ENCODE data around the gene SEC63.
"Not testable (repeated sequence)": the region's sequence is repeated elsewhere in the genome, so short reads cannot be mapped to it uniquely, and the experiment has no call there.

Gene SEC63

DNA sequence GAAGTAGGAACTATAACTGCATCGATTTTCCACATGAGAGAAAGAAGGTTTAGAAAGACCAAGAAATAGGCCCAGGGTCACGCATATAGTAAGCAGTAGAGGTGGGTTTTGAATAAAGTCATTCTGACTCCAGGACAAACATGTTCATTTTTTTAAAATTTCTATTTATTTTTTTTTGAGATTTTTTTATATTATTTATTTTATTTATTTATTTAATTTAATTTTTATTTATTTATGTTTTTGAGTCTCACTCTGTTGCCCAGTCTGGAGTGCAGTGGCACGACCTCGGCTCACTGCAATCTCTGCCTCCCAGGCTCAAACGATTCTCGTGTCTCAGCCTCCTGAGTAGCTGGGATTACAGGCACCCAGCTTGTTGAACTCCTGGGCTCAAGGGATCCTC lies 13.2 kb upstream of the SEC63 start:
- no peak for DNase-seq

DNA sequence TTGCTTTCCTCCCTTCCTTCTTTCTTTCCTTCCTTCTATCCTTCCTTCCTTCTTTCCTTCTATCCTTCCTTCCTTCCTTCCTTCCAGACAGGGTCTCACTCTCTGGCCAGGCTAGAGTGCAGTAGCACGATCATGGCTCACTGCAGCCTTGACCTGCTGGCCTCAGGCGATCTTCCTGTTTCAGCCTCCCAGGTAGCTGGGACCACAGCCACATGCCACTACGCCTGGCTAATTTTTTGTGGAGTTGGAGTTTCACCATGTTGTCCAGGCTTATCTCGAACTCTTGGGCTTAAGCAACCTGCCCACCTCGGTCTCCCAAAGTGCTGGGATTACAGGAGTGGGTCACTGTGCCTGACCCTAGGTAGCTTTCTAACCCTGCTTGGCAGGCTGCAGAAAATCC lies 12.2 kb upstream of the SEC63 start:
- no peak for DNase-seq

DNA sequence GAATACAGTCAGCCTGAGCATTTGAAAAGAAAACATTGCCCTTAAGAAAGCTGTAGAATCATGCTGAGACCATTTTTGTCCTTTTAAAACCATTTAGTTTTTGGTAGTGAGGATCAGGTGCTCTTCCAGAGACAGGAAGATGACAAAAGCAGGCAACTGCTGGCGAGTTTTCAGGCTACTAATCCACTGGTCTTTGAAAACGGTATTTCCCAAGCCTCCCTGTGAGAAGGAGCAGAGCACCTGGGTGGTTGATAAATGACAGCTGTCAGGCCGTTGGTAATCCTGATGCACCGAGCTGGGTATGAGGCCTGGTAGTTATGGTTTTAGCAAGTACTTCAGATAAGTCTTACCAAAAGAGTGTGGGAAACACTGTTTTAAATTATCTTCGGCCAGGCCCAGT lies 10.1 kb upstream of the SEC63 start:
- no peak for DNase-seq

DNA sequence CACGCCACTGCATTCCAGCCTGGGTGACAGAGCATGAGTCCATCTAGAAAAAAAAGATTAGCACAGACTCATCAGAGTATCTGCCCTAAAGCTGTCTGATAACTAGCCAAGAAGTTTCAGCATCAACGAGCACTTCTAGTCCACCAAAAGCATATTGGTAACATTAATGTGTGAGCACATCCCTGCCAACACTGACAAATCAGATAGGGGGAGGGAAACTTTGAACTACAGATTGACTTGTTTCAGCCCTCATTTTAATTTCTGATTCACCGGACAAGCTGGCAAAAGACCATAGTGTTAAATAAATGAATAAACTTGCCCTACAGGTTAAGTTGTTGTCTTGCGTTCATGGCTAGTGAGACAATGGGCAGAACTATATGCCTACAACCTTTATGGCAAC lies 7.7 kb upstream of the SEC63 start:
- DNase-seq: no peak

DNA sequence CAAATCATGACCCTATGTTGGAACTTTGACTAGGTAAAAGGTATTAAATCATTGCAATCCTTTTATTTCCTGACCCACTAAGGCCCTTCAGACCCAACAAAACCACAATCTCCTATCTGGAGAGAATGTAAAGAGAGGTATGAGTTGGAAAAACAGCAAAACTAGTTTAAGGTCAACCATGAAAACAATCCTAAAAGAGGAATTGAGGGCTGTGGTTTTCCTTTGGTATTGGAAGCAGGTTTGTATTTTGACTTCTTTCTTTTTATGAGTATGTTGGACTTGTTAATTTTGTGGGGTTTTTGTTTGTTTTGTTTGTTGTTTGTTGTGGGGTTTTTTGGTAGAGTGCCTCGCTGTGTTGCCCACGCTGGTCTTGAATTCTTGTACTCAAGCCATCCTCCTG lies 4.7 kb upstream of the SEC63 start:
- no peak for DNase-seq

DNA sequence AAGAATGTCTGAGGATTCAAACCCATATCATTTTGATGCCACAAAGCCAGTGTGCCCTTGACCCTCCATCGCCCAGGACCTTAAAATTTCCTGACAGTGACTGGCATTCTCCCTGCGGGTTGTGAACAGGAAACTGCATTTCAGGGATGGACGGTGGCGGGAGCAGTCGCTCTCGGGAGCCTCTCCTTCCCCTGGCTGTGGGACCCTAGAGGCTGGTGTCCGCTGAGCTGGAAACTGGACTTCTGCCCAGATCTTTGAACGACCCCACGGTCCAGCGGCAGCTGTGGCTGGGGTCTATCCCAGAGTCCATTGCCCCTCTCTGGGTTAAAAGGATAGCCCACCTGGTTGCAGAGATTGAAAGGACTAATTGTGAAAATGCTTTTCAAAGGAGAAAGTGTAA lies 1.4 kb upstream of the SEC63 start:
- DNase-seq: no peak

DNA sequence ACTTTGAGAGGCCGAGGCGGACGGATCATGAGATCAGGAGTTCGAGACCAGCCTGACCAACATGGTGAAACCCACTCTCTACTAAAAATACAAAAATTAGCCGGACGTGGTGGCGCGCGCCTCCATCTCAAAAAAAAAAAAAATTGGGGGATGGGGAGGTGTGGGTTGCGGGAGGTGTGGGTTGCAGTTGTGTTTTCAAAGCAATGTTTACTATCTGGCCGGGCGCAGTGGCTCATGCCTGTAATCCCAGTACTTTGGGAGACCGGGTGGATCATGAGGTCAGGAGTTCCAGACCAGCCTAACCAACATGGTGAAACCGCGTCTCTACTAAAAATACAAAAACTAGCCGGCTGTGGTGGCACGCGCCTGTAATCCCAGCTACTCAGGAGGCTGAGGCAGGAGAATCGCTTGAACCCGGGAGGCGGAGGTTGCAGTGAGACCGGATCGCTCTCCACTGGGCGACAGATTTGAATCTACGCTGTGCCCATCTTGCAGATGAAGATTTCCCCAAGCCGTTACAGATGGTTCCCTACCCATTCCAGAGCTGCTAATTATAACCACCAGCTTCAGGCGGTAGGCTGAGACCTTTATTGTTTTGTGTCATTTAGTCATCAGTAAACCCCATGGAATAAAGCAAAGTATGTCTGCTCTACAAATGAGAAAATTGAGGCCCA lies 818 bp upstream of the SEC63 start:
- not testable (repeated sequence) for DNase-seq

DNA sequence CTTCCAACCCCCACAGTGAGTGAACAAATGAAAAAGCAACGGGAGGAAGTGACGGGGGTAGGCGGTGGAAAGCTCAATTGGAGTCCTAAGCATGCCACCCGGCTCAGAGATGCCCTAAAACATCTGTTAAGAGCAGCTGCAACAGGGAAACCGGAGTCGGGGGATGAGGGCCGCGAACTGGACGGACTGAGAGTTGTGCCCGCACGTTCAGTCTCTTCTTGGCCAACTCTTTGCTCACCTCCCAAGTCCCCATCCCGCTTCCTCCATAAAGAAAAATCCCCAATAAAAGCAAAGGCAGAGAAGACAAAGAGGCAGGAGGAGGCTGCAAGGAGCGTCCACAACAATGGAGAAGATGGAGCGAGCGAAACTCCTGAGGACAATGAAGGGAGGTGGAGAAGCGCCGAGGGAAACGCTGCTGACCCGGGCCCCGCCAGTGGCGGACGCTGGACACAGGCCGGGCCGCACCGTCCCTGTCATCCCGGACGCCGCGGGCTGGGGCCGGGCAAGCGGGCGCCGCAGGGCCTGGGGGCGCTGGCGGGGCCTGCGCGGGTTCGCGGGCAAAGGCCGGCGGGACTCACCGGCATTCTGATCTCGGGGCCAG lies 600 bp downstream of the SEC63 start:
- DNase-seq: peak; percentile 37

DNA sequence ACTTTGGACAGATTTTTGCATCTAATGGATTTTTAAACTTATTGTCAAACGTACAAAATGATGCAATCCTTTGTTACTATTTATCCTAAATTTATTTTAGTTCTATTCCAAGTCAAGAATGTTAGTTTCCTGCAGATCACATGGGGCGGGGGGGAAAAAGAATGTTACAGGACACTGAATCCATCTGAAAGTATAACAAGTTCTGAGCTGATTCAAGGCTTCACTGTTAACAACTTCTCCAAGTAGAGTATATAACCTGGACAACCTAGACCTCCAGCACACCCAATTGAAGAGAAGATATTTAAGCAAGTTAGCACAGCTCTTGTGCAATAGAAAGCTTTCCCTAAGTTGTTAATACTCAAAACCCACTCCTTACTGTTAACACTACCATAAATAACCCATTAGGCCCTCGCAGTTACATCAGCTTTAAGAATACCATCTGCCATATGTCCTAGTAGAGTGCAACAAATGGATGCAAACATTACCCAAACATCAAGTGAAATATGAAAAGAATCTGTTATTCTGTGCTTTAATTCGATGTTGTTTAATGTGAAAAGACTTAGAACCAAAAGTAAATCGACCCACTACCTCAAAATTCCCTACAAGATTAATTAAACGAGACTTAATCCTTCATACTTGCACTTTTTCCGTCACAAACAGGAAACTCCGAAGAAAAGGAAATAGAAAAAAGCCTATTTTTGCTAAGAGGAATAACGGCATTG lies 1.3 kb downstream of the SEC63 start:
- DNase-seq: no peak

DNA sequence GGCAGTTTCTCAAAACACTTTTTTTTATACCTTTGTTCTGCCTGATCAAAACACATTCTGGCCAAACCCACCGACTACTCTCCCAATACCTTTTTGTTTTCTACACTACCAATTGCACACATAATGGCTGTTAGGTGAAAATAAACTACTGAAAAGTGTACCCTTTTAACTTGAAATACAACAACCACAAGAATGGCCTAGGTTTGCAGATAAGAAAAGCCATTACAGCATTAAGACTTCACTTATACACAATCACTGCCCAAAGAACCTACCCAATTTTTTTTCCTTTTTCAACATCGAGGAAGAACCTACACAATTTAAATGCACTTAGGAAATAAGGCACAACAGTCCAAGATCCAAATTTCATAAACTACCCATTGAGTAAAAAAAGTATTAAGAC lies 1.8 kb downstream of the SEC63 start:
- no peak for DNase-seq

DNA sequence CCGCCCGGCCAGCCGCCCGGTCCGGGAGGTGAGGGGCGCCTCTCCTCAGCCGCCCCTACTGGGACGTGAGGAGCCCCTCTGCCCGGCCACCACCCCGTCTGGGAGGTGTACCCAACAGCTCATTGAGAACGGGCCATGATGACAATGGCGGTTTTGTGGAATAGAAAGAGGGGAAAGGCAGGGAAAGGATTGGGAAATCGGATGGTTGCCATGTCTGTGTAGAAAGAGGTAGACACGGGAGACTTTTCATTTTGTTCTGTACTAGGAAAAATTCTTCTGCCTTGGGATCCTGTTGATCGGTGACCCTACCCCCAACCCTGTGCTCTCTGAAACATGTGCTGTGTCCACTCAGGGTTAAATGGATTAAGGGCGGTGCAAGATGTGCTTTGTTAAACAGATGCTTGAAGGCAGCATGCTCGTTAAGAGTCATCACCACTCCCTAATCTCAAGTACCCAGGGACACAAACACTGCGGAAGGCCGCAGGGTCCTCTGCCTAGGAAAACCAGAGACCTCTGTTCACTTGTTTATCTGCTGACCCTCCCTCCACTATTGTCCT lies 4.1 kb downstream of the SEC63 start:
- DNase-seq: not testable (repeated sequence)

DNA sequence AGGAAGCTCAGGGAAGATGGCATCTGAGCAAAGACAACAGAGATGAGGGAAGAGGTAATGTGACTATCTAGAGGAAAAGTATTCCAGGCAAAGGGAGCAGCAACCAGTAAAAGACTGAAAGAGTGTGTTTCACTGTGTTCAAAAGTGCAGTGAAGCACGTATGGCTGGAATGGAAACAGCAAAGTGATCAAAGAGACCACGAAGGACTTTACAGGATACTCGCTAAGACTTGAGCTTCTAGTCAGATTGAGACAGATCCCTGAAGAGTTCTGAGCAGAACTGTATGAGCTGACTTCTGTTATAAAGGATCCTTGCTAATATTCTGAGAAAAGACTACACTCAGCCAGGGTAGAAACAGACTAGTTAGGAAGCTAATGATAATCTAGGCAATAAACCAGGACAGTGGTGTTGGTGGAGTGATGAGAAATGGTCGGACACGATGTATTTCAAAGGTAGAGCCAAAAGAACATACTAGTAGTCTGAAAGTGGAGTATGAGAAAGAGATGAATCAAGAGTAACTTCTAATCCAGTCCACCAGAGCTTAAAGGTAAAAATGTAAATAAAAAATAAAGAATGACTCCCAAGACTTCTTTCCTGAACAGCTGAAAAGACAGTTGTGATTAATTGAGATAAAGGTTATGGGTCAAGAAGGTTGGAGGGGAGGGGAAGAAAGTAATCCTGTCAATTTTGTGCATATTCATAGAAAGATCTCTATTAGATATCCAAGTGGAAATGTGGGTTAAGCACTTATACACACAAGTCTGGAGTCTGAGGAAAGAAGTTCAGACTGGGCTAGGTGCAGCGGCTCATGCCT lies 14.2 kb downstream of the SEC63 start:
- DNase-seq: no peak

DNA sequence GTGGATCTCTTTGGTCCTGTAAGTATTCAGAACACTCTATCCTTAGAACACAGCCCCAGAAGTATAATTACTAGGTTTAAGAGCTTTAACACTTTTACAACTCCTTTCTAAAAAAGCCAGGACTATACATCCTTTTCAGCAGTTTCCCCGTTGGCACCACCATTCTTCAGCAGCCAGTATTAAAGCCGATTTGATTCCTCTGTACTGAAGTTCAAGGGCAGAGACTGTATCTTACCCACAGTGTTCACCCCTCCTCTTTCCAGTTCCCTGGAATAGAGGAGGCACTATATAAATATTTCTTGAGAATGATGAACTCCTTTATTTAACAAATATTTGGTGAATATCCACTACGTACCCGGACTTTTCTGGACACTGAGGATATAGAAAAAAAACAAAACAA lies 15.9 kb downstream of the SEC63 start:
- no peak for DNase-seq

DNA sequence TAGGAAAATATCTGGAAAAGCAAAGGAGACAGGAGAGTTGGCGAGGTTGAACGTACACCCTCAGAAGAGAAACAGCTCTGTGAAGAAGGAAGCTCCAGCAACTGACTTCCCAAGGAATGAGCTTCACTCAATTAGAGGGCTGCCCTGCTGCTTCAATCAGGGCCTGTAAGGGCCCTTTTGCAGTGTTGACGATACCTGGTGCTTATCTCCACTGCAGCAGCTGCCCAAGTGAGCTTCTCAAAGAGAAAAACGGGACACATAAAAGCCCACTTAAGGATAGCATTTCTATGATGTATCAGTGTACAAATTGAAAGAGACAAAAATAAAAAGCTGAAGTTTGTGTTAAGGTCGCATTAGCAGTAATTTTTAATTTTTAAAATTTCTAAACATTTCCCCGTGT lies 16.4 kb downstream of the SEC63 start:
- no peak for DNase-seq

DNA sequence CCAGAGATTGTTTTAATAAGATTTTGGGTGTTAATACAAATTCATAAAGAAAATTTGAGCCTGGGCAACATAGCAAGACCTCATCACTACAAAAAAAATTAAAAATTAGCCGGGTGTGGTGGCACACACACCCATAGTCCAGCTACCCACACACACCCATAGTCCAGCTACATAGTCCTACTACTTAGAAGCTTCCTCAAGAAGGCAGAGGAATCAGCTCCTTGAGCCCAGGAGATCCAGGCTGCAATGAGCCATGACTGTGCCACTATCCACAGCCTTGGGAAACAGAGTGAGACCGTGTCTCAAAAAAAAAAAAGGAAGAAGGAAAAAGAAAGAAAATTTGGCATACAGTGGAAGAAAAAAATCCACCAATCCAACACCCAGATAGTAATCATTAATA lies 16.8 kb downstream of the SEC63 start:
- DNase-seq: no peak

DNA sequence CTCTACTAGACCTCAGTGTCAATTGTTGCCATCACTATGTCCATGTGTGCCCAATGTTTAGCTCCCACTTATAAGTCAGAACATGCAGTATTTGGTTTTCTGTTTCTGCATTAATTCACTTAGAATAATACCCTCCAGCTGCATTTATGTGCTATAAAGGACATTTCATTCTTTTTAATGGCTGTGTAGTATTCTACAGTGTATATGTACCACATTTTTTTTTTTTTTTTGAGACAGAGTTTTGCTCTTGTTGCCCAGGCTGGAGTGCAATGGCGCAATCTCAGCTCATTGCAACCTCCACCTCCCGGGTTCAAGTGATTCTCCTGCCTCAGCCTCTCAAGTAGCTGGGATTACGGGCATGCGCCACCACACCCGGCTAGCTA lies 21.1 kb downstream of the SEC63 start:
- DNase-seq: not testable (repeated sequence)

DNA sequence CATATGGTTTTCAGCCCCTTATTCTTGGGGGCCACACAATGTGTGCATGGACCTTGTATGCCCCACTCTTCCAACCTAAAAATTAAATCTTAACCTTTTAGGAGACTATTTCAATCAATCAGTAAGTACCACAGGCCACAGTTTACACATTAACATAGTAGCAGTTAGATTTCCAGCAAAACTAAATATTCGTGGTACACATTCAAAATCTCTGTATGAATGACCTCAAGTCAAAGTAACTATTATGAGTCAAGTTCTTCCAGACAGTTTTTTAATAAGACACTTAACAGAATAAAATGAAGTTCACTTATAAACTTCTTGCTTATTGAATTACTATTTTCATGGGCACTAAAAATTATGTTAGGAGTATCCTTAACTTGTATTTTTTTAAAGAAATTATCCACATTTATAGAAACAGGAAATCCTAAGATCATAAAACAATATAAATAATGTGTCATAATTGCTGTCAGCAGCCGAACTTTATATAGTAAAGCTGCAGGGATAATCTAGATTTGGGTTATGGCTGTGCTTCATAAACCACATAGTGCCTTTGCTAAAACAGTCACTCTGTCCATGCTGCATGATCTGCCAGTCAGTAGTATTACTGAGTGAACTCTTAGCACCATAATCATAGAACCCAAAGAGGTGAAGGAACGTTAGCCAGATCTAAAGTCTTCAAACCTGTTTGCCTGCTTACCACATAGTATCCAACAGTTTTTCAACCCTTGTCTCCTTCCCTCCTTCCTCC lies 21.7 kb downstream of the SEC63 start:
- DNase-seq: no peak

DNA sequence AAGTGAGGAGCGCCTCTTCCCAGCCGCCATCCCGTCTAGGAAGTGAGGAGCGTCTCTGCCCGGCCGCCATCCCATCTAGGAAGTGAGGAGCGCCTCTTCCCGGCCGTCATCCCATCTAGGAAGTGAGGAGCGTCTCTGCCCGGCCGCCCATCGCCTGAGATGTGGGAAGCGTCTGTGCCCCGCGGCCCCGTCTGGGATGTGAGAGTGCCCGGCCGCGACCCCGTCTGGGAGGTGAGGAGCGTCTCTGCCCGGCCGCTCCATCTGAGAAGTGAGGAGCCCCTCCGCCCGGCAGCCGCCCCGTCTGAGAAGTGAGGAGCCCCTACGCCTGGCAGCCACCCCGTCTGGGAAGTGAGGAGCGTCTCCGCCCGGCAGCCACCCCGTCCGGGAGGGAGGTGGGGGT lies 23.8 kb downstream of the SEC63 start:
- not testable (repeated sequence) for DNase-seq

DNA sequence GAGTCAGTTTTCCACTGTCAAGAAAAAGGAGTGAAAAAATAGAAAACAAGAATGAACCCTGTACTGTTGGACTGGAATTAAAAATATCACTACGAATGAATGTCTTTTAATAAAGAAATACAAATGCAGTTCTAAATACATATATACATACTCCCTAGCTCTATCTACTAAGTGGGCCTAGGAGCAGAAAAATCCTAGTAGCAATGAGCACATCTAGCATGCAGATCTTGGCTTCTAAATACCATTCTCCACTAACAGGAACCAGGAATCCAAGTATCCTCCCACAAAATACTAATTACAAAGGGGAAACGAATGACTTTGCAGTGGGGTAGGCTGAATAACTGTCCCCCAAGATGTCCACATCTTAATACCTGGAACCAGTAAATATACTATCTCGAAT lies 25.4 kb downstream of the SEC63 start:
- DNase-seq: no peak

DNA sequence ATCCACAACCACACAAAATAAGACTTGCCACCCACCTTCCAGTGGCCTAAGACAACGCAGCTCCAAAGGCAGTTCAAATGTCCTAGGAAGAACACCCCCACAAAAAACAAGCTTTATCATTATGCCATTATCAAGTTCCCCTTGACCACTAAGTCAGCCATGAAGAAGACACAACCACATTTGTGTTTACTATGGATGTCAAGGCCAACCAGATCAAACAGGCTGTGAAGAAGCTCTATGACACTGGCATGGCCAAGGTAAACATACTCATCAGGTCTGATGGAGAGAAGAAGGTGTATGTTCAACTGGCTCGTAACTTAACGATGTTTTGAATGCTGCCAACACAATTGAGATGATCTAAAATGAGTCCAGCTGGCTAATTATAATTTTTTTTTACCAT lies 26.1 kb downstream of the SEC63 start:
- no peak for DNase-seq

DNA sequence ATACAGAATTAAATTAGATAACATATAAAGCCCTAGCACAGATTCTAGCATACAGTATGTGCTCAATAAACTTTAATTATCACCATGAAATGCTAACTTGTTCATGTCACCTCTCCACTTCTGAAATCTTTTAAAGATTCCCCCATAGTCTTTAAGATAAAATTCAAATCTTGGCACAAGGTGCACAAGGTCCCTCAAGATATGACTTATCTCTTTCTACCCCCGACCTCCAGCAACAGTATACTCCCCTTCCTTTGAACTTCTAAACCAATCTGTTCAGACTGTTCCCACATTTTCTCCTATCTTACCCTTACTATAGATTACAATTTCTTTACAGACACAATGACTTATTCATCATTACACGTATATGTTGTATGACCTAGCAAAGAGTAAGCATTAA lies 29.0 kb downstream of the SEC63 start:
- no peak for DNase-seq

DNA sequence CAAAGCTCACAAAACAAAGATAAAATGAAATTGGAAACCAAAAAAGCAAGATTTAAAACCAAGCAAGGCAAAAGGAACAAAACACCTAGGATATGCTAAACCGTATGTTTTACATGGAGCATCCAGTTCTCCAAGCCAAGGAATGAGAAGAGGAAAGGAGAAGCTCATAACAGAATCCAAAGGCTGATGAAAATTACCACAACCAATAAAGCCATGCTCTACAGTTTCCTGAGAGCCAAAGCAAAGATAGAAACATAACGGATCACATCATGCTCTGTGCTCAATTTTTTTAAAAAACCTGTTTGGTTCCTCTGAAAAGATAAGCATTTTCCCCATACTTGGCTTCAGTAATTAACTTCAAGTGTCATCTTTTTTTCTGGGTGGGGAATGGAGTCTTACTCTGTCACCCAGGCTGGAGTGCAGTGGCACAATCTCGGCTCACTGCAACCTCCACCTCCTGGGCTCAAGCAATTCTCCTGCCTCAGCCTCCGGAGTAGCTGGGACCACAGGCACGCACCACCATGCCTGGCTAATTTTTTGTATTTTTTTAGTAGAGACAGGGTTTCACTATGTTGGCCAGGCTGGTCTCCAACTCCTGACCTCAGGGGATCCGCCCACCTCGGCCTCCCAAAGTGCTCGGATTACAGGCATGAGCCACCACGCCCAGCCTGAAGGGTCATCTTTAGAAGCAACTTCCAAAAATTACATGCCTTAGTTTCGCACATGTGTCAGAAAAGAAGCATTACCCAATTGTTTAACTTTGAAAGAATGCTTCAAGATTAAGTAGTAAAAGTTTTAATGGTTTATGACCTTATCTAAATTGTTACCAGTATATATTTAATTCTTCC lies 31.1 kb downstream of the SEC63 start:
- DNase-seq: not testable (repeated sequence)
